PC-3 (cell line): ENCODE data around the gene SCAMP3. TPM values are rescaled to one million over a fixed set of nuclear protein-coding genes. Genes with fewer than 3 reads are reported as not detected.
A peak's percentile ranks its signal among the peaks of the same experiment; 100 is the strongest.

Source experiments
- ATAC-seq: fragments of 200-7000 bp; cut with Tn5 transposase; 2 replicates; pipeline ENCODE4 v1.9.1; 2020; ENCODE audit warnings: mild to moderate bottlenecking, moderate library complexity
- BruUV-seq: library from RNA; stranded (reverse); fragments of 400-500 nt; replicated peaks from 2 replicates; lab custom pipeline; 2021; lab: Mats Ljungman, UMichigan
- CTCF ChIA-PET: fragments of 300-600 bp; sonication (Branson Sonifier 250); formaldehyde crosslinking; loops from one replicate; lab custom pipeline; 2022; ENCODE audit warnings: antibody characterized with exemption; lab: Charles Lee
- POLR2A ChIA-PET: fragments of 300-600 bp; sonication (Branson Sonifier 250); formaldehyde crosslinking; loops from one replicate; lab custom pipeline; 2022; ENCODE audit warnings: antibody characterized with exemption; ENCODE audit not compliant: unreplicated experiment; lab: Charles Lee
- DNase-seq: peaks from one replicate; pipeline ENCODE4 v3.0.0-alpha.2; 2015
- H2AFZ ChIP-seq: fragments of 300-600 bp; sonication (generic); 2 replicates; pipeline ENCODE4 v1.6.0; 2016; ENCODE audit warnings: antibody characterized with exemption, low read length
- H3F3A ChIP-seq: fragments of 300-600 bp; sonication (generic); one replicate; pipeline ENCODE4 v1.6.0; 2017; ENCODE audit warnings: antibody characterized with exemption, low read length, control low read depth, mild to moderate bottlenecking; ENCODE audit not compliant: unreplicated experiment
- H3K27ac ChIP-seq: fragments of 300-600 bp; sonication (generic); 2 replicates; pipeline ENCODE4 v1.5.1; 2016; ENCODE audit warnings: mild to moderate bottlenecking, low read length
- H3K27me3 ChIP-seq: fragments of 300-600 bp; sonication (generic); 2 replicates; pipeline ENCODE4 v1.6.1; 2016; ENCODE audit warnings: low read length, mixed read lengths
- H3K36me3 ChIP-seq: fragments of 300-600 bp; sonication (generic); 2 replicates; pipeline ENCODE4 v1.6.1; 2016; ENCODE audit warnings: low read depth, mixed run types, low read length, mixed read lengths
- H3K4me1 ChIP-seq: fragments of 300-600 bp; sonication (generic); 2 replicates; pipeline ENCODE4 v1.5.1; 2016; ENCODE audit warnings: low read length; ENCODE audit not compliant: insufficient read depth
- H3K4me2 ChIP-seq: fragments of 300-600 bp; sonication (generic); 2 replicates; pipeline ENCODE4 v1.6.0; 2016; ENCODE audit warnings: low read length
- H3K4me3 ChIP-seq: fragments of 300-600 bp; sonication (generic); 2 replicates; pipeline ENCODE4 v1.5.1; 2016; ENCODE audit warnings: mild to moderate bottlenecking, low read length, mixed read lengths
- H3K79me2 ChIP-seq: fragments of 300-600 bp; sonication (generic); 2 replicates; pipeline ENCODE4 v1.6.1; 2017; ENCODE audit warnings: low read length, mixed read lengths
- H3K9ac ChIP-seq: fragments of 300-600 bp; sonication (generic); 2 replicates; pipeline ENCODE4 v1.6.0; 2016; ENCODE audit warnings: mild to moderate bottlenecking, low read length
- H3K9me2 ChIP-seq: fragments of 300-600 bp; sonication (generic); replicated peaks from 2 replicates; pipeline ENCODE4 v1.6.1; 2016; ENCODE audit warnings: mixed run types, low read length, mixed read lengths
- H3K9me3 ChIP-seq: fragments of 300-600 bp; sonication (generic); 2 replicates; pipeline ENCODE4 v1.6.1; 2016; ENCODE audit warnings: low read length, mixed read lengths
- H4K20me1 ChIP-seq: fragments of 300-600 bp; sonication (generic); 2 replicates; pipeline ENCODE4 v1.6.1; 2016; ENCODE audit warnings: low read length, mixed read lengths
- CTCF ChIP-seq: fragments of 300-600 bp; sonication (generic); conservative IDR thresholded peaks from 2 replicates; pipeline ENCODE4 v1.5.1; 2017; ENCODE audit warnings: antibody characterized with exemption, low read depth, mild to moderate bottlenecking, low read length
- EZH2phosphoT487 ChIP-seq: fragments of 300-600 bp; sonication (generic); IDR thresholded peaks from 2 replicates; pipeline ENCODE4 v1.6.1; 2018; ENCODE audit warnings: mild to moderate bottlenecking, antibody characterized with exemption, low read length, borderline replicate concordance
- intact Hi-C: fragments of 100-400 bp; cut with micrococcal nuclease; formaldehyde crosslinking; loops from 2 replicates; pipeline ENCODE4 v1.9.0; 2023
- total RNA-seq: library from RNA; depleted of rRNA; stranded (reverse); fragments of >200 nt; gene quantifications from 2 replicates; pipeline ENCODE4 v1.2.3, GENCODE V29; 2014; rRNA removed

The SCAMP3 gene
- total RNA-seq, 1 experiment from 2014 or later, result 219 TPM

GRCh38 chr1:155206891-155207805 is 55.0 kb downstream of the SCAMP3 start:
- H3K4me2 ChIP-seq, result peak overlapping the region; percentile 95
- H3K9me3 ChIP-seq, result no peaks in the 10 kb centered on the region
- H3K27me3 ChIP-seq, result no peaks in the 10 kb centered on the region
- H3K4me3 ChIP-seq, result peak overlapping the region; percentile 16; the same call in 1 of the 2 replicates
- no peaks in the 10 kb centered on the region for H4K20me1 ChIP-seq
- intact Hi-C loops, result loop anchor here (1.0 to 5.0 kb wide), 4 partner anchors 20 to 118 kb away; a partner anchor contains a TSS
- TF ChIP-seq CTCF (peak; percentile 95), EZH2phosphoT487 (no peak)
- H3K27ac ChIP-seq, result peak overlapping the region; percentile 7; the same call in 1 of the 2 replicates
- ATAC-seq (peak; percentile 42), DNase-seq (peak; percentile 93)
- H3K4me1 ChIP-seq, result peaks cover 26% of the 10 kb centered on the region
- ChIA-PET POLR2A (interaction anchor here (0.6 to 0.9 kb wide), 4 partner anchors 17 to 37 kb away, joined by 3 to 8 read pairs (median 4); partner anchors contain the start of gene KRTCAP2), CTCF (interaction anchor here (0.5 to 2.0 kb wide), 9 partner anchors 13 to 73 kb away, joined by 3 to 12 read pairs (median 9); partner anchors contain the start of genes CLK2 and KRTCAP2)
- H3K79me2 ChIP-seq, result peaks cover 12% of the 10 kb centered on the region
- no peaks in the 10 kb centered on the region for H3F3A ChIP-seq
- peak overlapping the region; percentile 46; the same call in 1 of the 2 replicates for H2AFZ ChIP-seq
- H3K36me3 ChIP-seq, result no peaks in the 10 kb centered on the region; the same call in 1 of the 2 replicates
- H3K9me2 ChIP-seq, result no peaks in the 10 kb centered on the region
- no peak overlapping the region; the same call in 1 of the 2 replicates for H3K9ac ChIP-seq
- BruUV-seq, result no TSS peak

Other genes with a start within 250 kb of the SCAMP3 start
- gene DCST2, start 228.6 kb downstream of the SCAMP3 start, total RNA-seq, result 0.18 and 3.0 TPM in 2 replicates
- not detected in 2 replicates for gene DCST1, start 228.5 kb downstream of the SCAMP3 start, total RNA-seq
- 334 and 384 TPM in 2 replicates for gene ADAM15, start 211.0 kb downstream of the SCAMP3 start, total RNA-seq
- gene EFNA4, start 198.6 kb downstream of the SCAMP3 start, total RNA-seq, result 36.7 and 37.4 TPM in 2 replicates
- gene EFNA3, start 183.5 kb downstream of the SCAMP3 start, total RNA-seq, result 16.2 and 23.5 TPM in 2 replicates
- gene EFNA1, start 134.5 kb downstream of the SCAMP3 start, total RNA-seq, result 29.4 and 49.9 TPM in 2 replicates
- 59.2 and 75.2 TPM in 2 replicates for gene SLC50A1, start 126.5 kb downstream of the SCAMP3 start, total RNA-seq
- gene DPM3, start 121.8 kb downstream of the SCAMP3 start, total RNA-seq, result 53.6 and 74.3 TPM in 2 replicates
- gene KRTCAP2, start 89.1 kb downstream of the SCAMP3 start, total RNA-seq, result 241 and 257 TPM in 2 replicates
- gene TRIM46, start 88.5 kb downstream of the SCAMP3 start, total RNA-seq, result 4.1 and 5.4 TPM in 2 replicates
- gene THBS3, start 54.5 kb downstream of the SCAMP3 start, total RNA-seq, result 12.0 and 13.0 TPM in 2 replicates
- 141 and 152 TPM in 2 replicates for gene MTX1, start 53.7 kb downstream of the SCAMP3 start, total RNA-seq
- 30.9 and 54.7 TPM in 2 replicates for gene ENTREP3, start 6.9 kb downstream of the SCAMP3 start, total RNA-seq
- gene CLK2, start 11.1 kb upstream of the SCAMP3 start, total RNA-seq, result 44.5 and 49.9 TPM in 2 replicates
- gene HCN3, start 15.1 kb upstream of the SCAMP3 start, total RNA-seq, result 1.8 and 1.9 TPM in 2 replicates
- not detected in 2 replicates for gene PKLR, start 39.1 kb upstream of the SCAMP3 start, total RNA-seq
- 301 and 313 TPM in 2 replicates for gene FDPS, start 46.5 kb upstream of the SCAMP3 start, total RNA-seq
- 80.3 and 85.1 TPM in 2 replicates for gene RUSC1, start 58.5 kb upstream of the SCAMP3 start, total RNA-seq